ENCODE measurements around the gene PUS1.

The PUS1 gene

DNA sequence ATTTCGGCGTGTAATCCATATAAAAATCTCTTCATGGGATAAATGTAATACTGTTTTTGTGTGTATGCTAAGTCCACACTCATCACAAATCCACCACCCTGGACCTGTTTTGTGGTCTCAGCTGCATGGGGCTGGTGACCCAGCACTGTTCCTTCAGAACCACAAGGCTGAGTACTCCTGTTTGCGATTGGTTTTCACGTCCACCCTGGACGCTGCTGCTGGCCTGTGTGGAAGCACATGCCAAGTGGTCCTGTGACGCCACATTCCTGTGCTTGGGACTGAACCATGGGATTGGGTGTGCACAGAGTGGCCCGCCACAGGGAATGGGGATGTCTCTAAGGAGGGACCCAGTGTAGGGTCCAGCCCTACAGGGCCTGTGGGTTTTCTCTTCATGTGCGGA is 4.3 kb downstream of the PUS1 start:
- Histone ChIP-seq H3K4me2 (ENCODE audit: low read length) (no peak overlapping the region), H4K20me1 (ENCODE audit: insufficient read depth, low read length) (no peaks in the 10 kb centered on the region), H3K4me3 (ENCODE audit: low read depth, low read length, poor library complexity, severe bottlenecking) (no peak overlapping the region), H3K79me2 (ENCODE audit: insufficient read depth, low read length) (peaks cover 8% of the 10 kb centered on the region; the same call in 1 of the 2 replicates), H3K4me1 (ENCODE audit: insufficient read depth, low read length, severe bottlenecking) (peaks cover 12% of the 10 kb centered on the region), H3F3A (ENCODE audit: insufficient read depth, low read length) (no peaks in the 10 kb centered on the region), H3K9ac (ENCODE audit: low read length) (no peak overlapping the region), H3K9me2 (ENCODE audit: low read depth, low read length) (no peaks in the 10 kb centered on the region), H3K27me3 (ENCODE audit: insufficient read depth, low read length) (no peaks in the 10 kb centered on the region), H3K9me3 (ENCODE audit: low read length) (no peaks in the 10 kb centered on the region), H2AFZ (ENCODE audit: low read length) (no peak overlapping the region), H3K27ac (ENCODE audit: low read depth, low read length, poor library complexity, severe bottlenecking) (no peak overlapping the region), H3K36me3 (ENCODE audit: insufficient read depth, low read length) (peaks cover 71% of the 10 kb centered on the region)
- TF ChIP-seq CTCF (IDR thresholded peaks at IDR 0.05; ENCODE audit: low read length): no peak
- TF ChIP-seq EZH2 (IDR thresholded peaks at IDR 0.05; ENCODE audit: borderline replicate concordance, low read length): no peak

DNA sequence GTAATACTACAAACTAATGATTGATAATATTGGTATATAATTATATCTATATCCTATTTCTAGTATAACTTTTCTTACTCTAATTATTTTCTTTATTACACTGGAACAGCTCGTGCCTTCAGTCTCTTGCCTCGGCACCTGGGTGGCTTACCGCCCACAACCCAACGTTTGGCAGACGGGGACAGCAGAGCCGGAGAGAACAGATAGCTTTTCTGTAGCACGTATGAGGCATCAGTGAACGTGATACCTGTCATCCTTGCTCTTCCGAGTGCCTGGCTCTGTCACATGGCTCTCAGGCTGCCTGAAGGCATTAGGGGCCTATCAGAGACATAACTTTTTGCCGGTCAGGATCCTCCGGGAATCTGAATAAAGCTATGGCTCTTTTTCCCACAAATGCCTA is 5.5 kb downstream of the PUS1 start:
- H3F3A ChIP-seq (ENCODE audit: insufficient read depth, low read length): no peaks in the 10 kb centered on the region
- no peaks in the 10 kb centered on the region for H3K9me3 ChIP-seq (ENCODE audit: low read length)
- no peak overlapping the region for H3K27ac ChIP-seq (ENCODE audit: low read depth, low read length, poor library complexity, severe bottlenecking)
- no peak overlapping the region for H3K4me2 ChIP-seq (ENCODE audit: low read length)
- H2AFZ ChIP-seq (ENCODE audit: low read length): no peak overlapping the region
- peaks cover 12% of the 10 kb centered on the region for H3K4me1 ChIP-seq (ENCODE audit: insufficient read depth, low read length, severe bottlenecking)
- H3K9ac ChIP-seq (ENCODE audit: low read length): no peak overlapping the region
- no peaks in the 10 kb centered on the region for H3K27me3 ChIP-seq (ENCODE audit: insufficient read depth, low read length)
- TF ChIP-seq CTCF (IDR thresholded peaks at IDR 0.05; ENCODE audit: low read length): no peak
- no peak for TF ChIP-seq EZH2 (IDR thresholded peaks at IDR 0.05; ENCODE audit: borderline replicate concordance, low read length)
- no peaks in the 10 kb centered on the region for H3K9me2 ChIP-seq (ENCODE audit: low read depth, low read length)
- peaks cover 8% of the 10 kb centered on the region; the same call in 1 of the 2 replicates for H3K79me2 ChIP-seq (ENCODE audit: insufficient read depth, low read length)
- no peak overlapping the region for H3K4me3 ChIP-seq (ENCODE audit: low read depth, low read length, poor library complexity, severe bottlenecking)
- peaks cover 81% of the 10 kb centered on the region for H3K36me3 ChIP-seq (ENCODE audit: insufficient read depth, low read length)
- H4K20me1 ChIP-seq (ENCODE audit: insufficient read depth, low read length): no peaks in the 10 kb centered on the region

GRCh38 chr12:131938082-131938481 is 9.0 kb downstream of the PUS1 start:
- H3K79me2 ChIP-seq (ENCODE audit: insufficient read depth, low read length): no peaks in the 10 kb centered on the region
- H3K27ac ChIP-seq (ENCODE audit: low read depth, low read length, poor library complexity, severe bottlenecking): no peak overlapping the region
- H3K36me3 ChIP-seq (ENCODE audit: insufficient read depth, low read length): peaks cover 92% of the 10 kb centered on the region
- H4K20me1 ChIP-seq (ENCODE audit: insufficient read depth, low read length): no peaks in the 10 kb centered on the region
- no peaks in the 10 kb centered on the region for H3K27me3 ChIP-seq (ENCODE audit: insufficient read depth, low read length)
- no peak overlapping the region for H3K4me3 ChIP-seq (ENCODE audit: low read depth, low read length, poor library complexity, severe bottlenecking)
- no peaks in the 10 kb centered on the region for H3K4me1 ChIP-seq (ENCODE audit: insufficient read depth, low read length, severe bottlenecking)
- no peaks in the 10 kb centered on the region for H3K9me3 ChIP-seq (ENCODE audit: low read length)
- no peak overlapping the region for H3K4me2 ChIP-seq (ENCODE audit: low read length)
- H3F3A ChIP-seq (ENCODE audit: insufficient read depth, low read length): no peaks in the 10 kb centered on the region
- no peak overlapping the region for H3K9ac ChIP-seq (ENCODE audit: low read length)
- no peak overlapping the region for H2AFZ ChIP-seq (ENCODE audit: low read length)
- no peak for TF ChIP-seq CTCF (IDR thresholded peaks at IDR 0.05; ENCODE audit: low read length)
- no peak for TF ChIP-seq EZH2 (IDR thresholded peaks at IDR 0.05; ENCODE audit: borderline replicate concordance, low read length)
- no peaks in the 10 kb centered on the region for H3K9me2 ChIP-seq (ENCODE audit: low read depth, low read length)

Measured in OCI-LY1 (cell line).